Liver (tissue), 9 donors: Measurements from ENCODE around the gene FAM210A. TPM values are rescaled to one million over a fixed set of nuclear protein-coding genes. Genes with fewer than 3 reads are reported as not detected.

ENCODE experiments used
- DNase-seq: peaks from one replicate; pipeline ENCODE4 v3.0.0-alpha.2; 2017; ENCODE audit warnings: low spot score
- H3K27ac ChIP-seq, 2 donors: one replicate each; pipeline ENCODE4 v1.7.0; 2013; ENCODE audit warnings: inconsistent platforms in 2 of 2, low read length in 2 of 2, control low read depth in 1 of 2, low read depth in 1 of 2, mild to moderate bottlenecking in 1 of 2
- H3K27me3 ChIP-seq, 4 donors: one replicate each; pipeline versions ENCODE4 v1.6.1 to v1.7.0; 2013; ENCODE audit warnings: low read length in 3 of 4, inconsistent platforms in 1 of 4, mild to moderate bottlenecking in 1 of 4, moderate library complexity in 1 of 4; ENCODE audit not compliant: control insufficient read depth in 4 of 4, insufficient read depth in 4 of 4
- H3K36me3 ChIP-seq, 4 donors: one replicate each; pipeline versions ENCODE4 v1.6.1 to v1.7.0; 2013; ENCODE audit warnings: low read length in 3 of 4, mild to moderate bottlenecking in 3 of 4, low read depth in 1 of 4, moderate library complexity in 1 of 4; ENCODE audit not compliant: control insufficient read depth in 4 of 4, insufficient read depth in 3 of 4
- H3K4me1 ChIP-seq, 4 donors: one replicate each; pipeline versions ENCODE4 v1.6.1 to v1.7.0; 2013; ENCODE audit warnings: low read length in 3 of 4, mild to moderate bottlenecking in 3 of 4, moderate library complexity in 1 of 4; ENCODE audit not compliant: control insufficient read depth in 4 of 4, insufficient read depth in 4 of 4
- H3K4me3 ChIP-seq, 3 donors: one replicate each; pipeline versions ENCODE4 v1.6.1 to v1.7.0; 2013; ENCODE audit warnings: low read length in 3 of 3, control low read depth in 1 of 3, low read depth in 1 of 3, mild to moderate bottlenecking in 1 of 3
- H3K9ac ChIP-seq, 2 donors: one replicate each; pipeline ENCODE4 v1.7.0; 2013; ENCODE audit warnings: low read length in 2 of 2, mild to moderate bottlenecking in 2 of 2, moderate library complexity in 2 of 2, control low read depth in 1 of 2, low read depth in 1 of 2
- H3K9me3 ChIP-seq, 4 donors: one replicate each; pipeline versions ENCODE4 v1.6.1 to v1.7.0; 2013; ENCODE audit warnings: low read length in 3 of 4; ENCODE audit not compliant: control insufficient read depth in 4 of 4
- ATF3 ChIP-seq: IDR thresholded peaks from 2 replicates; pipeline ENCODE4 v1.6.1; 2016; ENCODE audit warnings: antibody characterized with exemption
- CTCF ChIP-seq: fragments of 150-350 bp; IDR thresholded peaks from 2 replicates; pipeline ENCODE4 v1.5.1; 2017; ENCODE audit warnings: improper control_type of control experiment, low read depth, low read length; ENCODE audit not compliant: missing input control
- EGR1 ChIP-seq, 2 donors: IDR thresholded peaks; 2 replicates each; pipeline ENCODE4 v1.6.1; 2016 to 2018; ENCODE audit warnings: antibody characterized with exemption in 2 of 2, low read depth in 2 of 2
- GABPA ChIP-seq, 2 donors: IDR thresholded peaks in 1 of 2; conservative IDR thresholded peaks in 1 of 2; 2 replicates each; pipeline ENCODE4 v1.6.1; 2016; ENCODE audit warnings: antibody characterized with exemption in 2 of 2, mild to moderate bottlenecking in 1 of 2, moderate library complexity in 1 of 2
- HNF4G ChIP-seq: IDR thresholded peaks from 2 replicates; pipeline ENCODE4 v1.6.1; 2016; ENCODE audit warnings: antibody characterized with exemption
- JUND ChIP-seq, 2 donors: IDR thresholded peaks; 2 replicates each; pipeline ENCODE4 v1.6.1; 2016; ENCODE audit warnings: antibody characterized with exemption in 2 of 2
- MAX ChIP-seq: IDR thresholded peaks from 2 replicates; pipeline ENCODE4 v1.6.1; 2016; ENCODE audit warnings: antibody characterized with exemption
- NR2F2 ChIP-seq: IDR thresholded peaks from 2 replicates; pipeline ENCODE4 v1.6.1; 2016; ENCODE audit warnings: antibody characterized with exemption
- RAD21 ChIP-seq, 2 donors: IDR thresholded peaks; 2 replicates each; pipeline ENCODE4 v1.6.1; 2016; ENCODE audit warnings: antibody characterized with exemption in 2 of 2, mild to moderate bottlenecking in 2 of 2
- REST ChIP-seq: IDR thresholded peaks from 2 replicates; pipeline ENCODE4 v1.6.1; 2016; ENCODE audit warnings: antibody characterized with exemption, mild to moderate bottlenecking
- RXRA ChIP-seq, 2 donors: IDR thresholded peaks; 2 replicates each; pipeline ENCODE4 v1.6.1; 2017 to 2018; ENCODE audit warnings: antibody characterized with exemption in 2 of 2, mild to moderate bottlenecking in 1 of 2
- SP1 ChIP-seq: IDR thresholded peaks from 2 replicates; pipeline ENCODE4 v1.6.1; 2018; ENCODE audit warnings: antibody characterized with exemption, mild to moderate bottlenecking
- TAF1 ChIP-seq: conservative IDR thresholded peaks from 2 replicates; pipeline ENCODE4 v1.6.1; 2016; ENCODE audit warnings: antibody characterized with exemption, mild to moderate bottlenecking
- YY1 ChIP-seq: IDR thresholded peaks from 2 replicates; pipeline ENCODE4 v1.6.1; 2016; ENCODE audit warnings: antibody characterized with exemption, mild to moderate bottlenecking
- ZBTB33 ChIP-seq: IDR thresholded peaks from 2 replicates; pipeline ENCODE4 v1.6.1; 2016; ENCODE audit warnings: antibody characterized with exemption
- WGBS: extraction: QIAGEN DNeasy Blood & Tissue Kit; methylation state at CpG from one replicate; pipeline ENCODE4 v1.1.7; 2013; 5-methylcytosine and 5-hydroxymethylcytosine counted together
- polyA plus RNA-seq, 2 donors: library from polyadenylated mRNA; stranded (reverse) in 1 of 2; unstranded in 1 of 2; fragments of 200-250 nt in 1 of 2; fragments of >200 nt in 1 of 2; fragmentation: Nextera tagmentation in 1 of 2; extraction: Ambion mirVana in 1 of 2; gene quantifications; one replicate each; pipeline versions ENCODE4 v1.2.1 to v1.2.3, GENCODE V29; 2013 to 2015
- total RNA-seq, 2 donors: library from RNA; depleted of rRNA; stranded (reverse); fragments of >200 nt; gene quantifications; one replicate each; pipeline ENCODE4 v1.2.3, GENCODE V29; 2014
- donor health status: healthy.
- donor health status: healthy.
- donor health status: healthy.
- donor health status: healthy.
- donor health status: healthy.

The FAM210A gene
- total and polyA plus RNA-seq, 4 donors, result 10.5 to 18.3 (median 12.5) TPM

GRCh38 chr18:13746633-13747032, 20.3 kb upstream of the FAM210A start:
- H3K9ac ChIP-seq, result no peak overlapping the region
- H3K4me3 ChIP-seq, result no peak overlapping the region
- WGBS, result 89% methylated on average over 3 of the region's 3 CpGs
- no peak for DNase-seq
- H3K9me3 ChIP-seq, result no peaks in the 10 kb centered on the region
- H3K27me3 ChIP-seq, result no peaks in the 10 kb centered on the region
- peaks cover 7 to 48% (median 38%) of the 10 kb centered on the region in 4 donors for H3K36me3 ChIP-seq
- no peaks in the 10 kb centered on the region for H3K4me1 ChIP-seq
- TF ChIP-seq GABPA (IDR thresholded peaks at IDR 0.05 in 1 of 2, conservative IDR thresholded peaks at IDR 0.05 in 1 of 2), result no peak
- TF ChIP-seq REST, result no peak
- TF ChIP-seq YY1, result no peak
- no peak for TF ChIP-seq SP1
- TF ChIP-seq HNF4G, result no peak
- TF ChIP-seq JUND (IDR thresholded peaks at IDR 0.05), result no peak
- H3K27ac ChIP-seq, result no peak overlapping the region

GRCh38 chr18:13745696-13746095, 19.3 kb upstream of the FAM210A start:
- Histone ChIP-seq H3K36me3 (peaks cover 7 to 56% (median 46%) of the 10 kb centered on the region in 4 donors), H3K9ac (no peak overlapping the region), H3K9me3 (no peaks in the 10 kb centered on the region), H3K27ac (no peak overlapping the region), H3K4me3 (no peak overlapping the region), H3K27me3 (no peaks in the 10 kb centered on the region), H3K4me1 (no peaks in the 10 kb centered on the region)
- TF ChIP-seq JUND (IDR thresholded peaks at IDR 0.05) (no peak), ZBTB33 (no peak), NR2F2 (no peak), RAD21 (IDR thresholded peaks at IDR 0.05) (no peak), REST (no peak), MAX (no peak), EGR1 (IDR thresholded peaks at IDR 0.05; ENCODE audit: low read depth in 2 of 2) (no peak), HNF4G (no peak), ATF3 (no peak), CTCF (no peak), YY1 (no peak), RXRA (IDR thresholded peaks at IDR 0.05) (no peak), TAF1 (no peak)
- no peak for DNase-seq
- 88% methylated on average over 3 of the region's 3 CpGs for WGBS
